IMR-90 (cell line): ENCODE results near the gene C10orf95. TPM values are rescaled to one million over a fixed set of nuclear protein-coding genes. Genes with fewer than 3 reads are reported as not detected.

Experiments
- ATAC-seq: fragments of 200-7000 bp; cut with Tn5 transposase; 2 replicates; pipeline ENCODE4 v1.9.1; 2020; ENCODE audit warnings: low read depth, mild to moderate bottlenecking, moderate library complexity
- BruUV-seq: library from RNA; stranded (reverse); fragments of 400-500 nt; replicated peaks from 2 replicates; lab custom pipeline; 2021; lab: Mats Ljungman, UMichigan
- CTCF ChIA-PET: fragments of 300-600 bp; formaldehyde crosslinking; extraction: SDS; loops from one replicate; lab custom pipeline; 2021; ENCODE audit warnings: antibody characterized with exemption; lab: Yijun Ruan, JAX
- POLR2A ChIA-PET: fragments of 300-600 bp; sonication (Branson Sonifier 250); formaldehyde crosslinking; loops from one replicate; lab custom pipeline; 2022; ENCODE audit warnings: antibody characterized with exemption; ENCODE audit not compliant: unreplicated experiment; lab: Charles Lee
- DNase-seq: peaks from one replicate; pipeline ENCODE4 v3.0.0; 2013
- H2AFZ ChIP-seq: replicated peaks from 2 replicates; pipeline ENCODE3; 2013; ENCODE audit warnings: low read length, mild to moderate bottlenecking; ENCODE audit not compliant: poor library complexity
- H2AK5ac ChIP-seq: 2 replicates; pipeline ENCODE4 v1.6.1; 2013; ENCODE audit warnings: low read depth, low read length, inconsistent platforms
- H2AK9ac ChIP-seq: replicated peaks from 2 replicates; pipeline ENCODE3; 2013; ENCODE audit warnings: mild to moderate bottlenecking, low read depth, low read length, moderate library complexity; ENCODE audit not compliant: poor library complexity
- H2BK120ac ChIP-seq: 2 replicates; pipeline ENCODE4 v1.6.1; 2013; ENCODE audit warnings: low read depth, low read length, inconsistent platforms
- H2BK15ac ChIP-seq: 3 replicates; pipeline ENCODE4 v1.6.1; 2013; ENCODE audit warnings: low read depth, low read length, inconsistent platforms
- H2BK20ac ChIP-seq: 2 replicates; pipeline ENCODE4 v1.6.1; 2013; ENCODE audit warnings: low read depth, mild to moderate bottlenecking, inconsistent platforms, low read length, moderate library complexity
- H2BK5ac ChIP-seq: 2 replicates; pipeline ENCODE4 v1.6.1; 2013; ENCODE audit warnings: mild to moderate bottlenecking, low read depth, low read length, inconsistent platforms; ENCODE audit not compliant: poor library complexity, severe bottlenecking
- H3K14ac ChIP-seq: replicated peaks from 2 replicates; pipeline ENCODE4 v1.6.1; 2013; ENCODE audit warnings: low read depth, low read length, inconsistent platforms
- H3K18ac ChIP-seq: 2 replicates; pipeline ENCODE4 v1.6.1; 2013; ENCODE audit warnings: low read depth, low read length, control low read depth
- H3K23ac ChIP-seq: 2 replicates; pipeline ENCODE4 v1.6.1; 2013; ENCODE audit warnings: low read depth, low read length, inconsistent platforms
- H3K27ac ChIP-seq: 2 replicates; pipeline ENCODE4 v1.5.1; 2013; ENCODE audit warnings: mild to moderate bottlenecking, control low read depth, low read length; ENCODE audit not compliant: insufficient read depth
- H3K27me3 ChIP-seq: 2 replicates; pipeline ENCODE4 v1.6.1; 2013; ENCODE audit warnings: low read length; ENCODE audit not compliant: control insufficient read depth, insufficient read depth
- H3K36me3 ChIP-seq: 2 replicates; pipeline ENCODE4 v1.6.1; 2013; ENCODE audit warnings: low read length, mixed read lengths; ENCODE audit not compliant: control insufficient read depth, insufficient read depth
- H3K4ac ChIP-seq: 2 replicates; pipeline ENCODE4 v1.6.1; 2013; ENCODE audit warnings: low read depth, low read length, inconsistent platforms
- H3K4me1 ChIP-seq: 2 replicates; pipeline ENCODE4 v1.6.1; 2013; ENCODE audit warnings: low read length, mixed read lengths; ENCODE audit not compliant: control insufficient read depth, insufficient read depth
- H3K4me2 ChIP-seq: 2 replicates; pipeline ENCODE4 v1.6.1; 2013; ENCODE audit warnings: low read depth, mild to moderate bottlenecking, control low read depth, low read length, moderate library complexity
- H3K4me3 ChIP-seq: 2 replicates; pipeline ENCODE4 v1.5.1; 2013; ENCODE audit warnings: low read depth, mild to moderate bottlenecking, control low read depth, low read length, moderate library complexity; ENCODE audit not compliant: insufficient read depth
- H3K56ac ChIP-seq: 2 replicates; pipeline ENCODE4 v1.6.1; 2013; ENCODE audit warnings: low read length, inconsistent platforms; ENCODE audit not compliant: insufficient read depth; ENCODE audit errors: extremely low read depth
- H3K79me1 ChIP-seq, 2 experiments: 2 replicates each; pipeline ENCODE4 v1.6.1; 2013; ENCODE audit warnings: low read length in 2 of 2, inconsistent platforms in 1 of 2, low read depth in 1 of 2
- H3K9ac ChIP-seq: 2 replicates; pipeline ENCODE4 v1.6.1; 2013; ENCODE audit warnings: low read depth, low read length, control low read depth
- H3K9me1 ChIP-seq: 2 replicates; pipeline ENCODE4 v1.6.1; 2013; ENCODE audit warnings: low read length, inconsistent platforms; ENCODE audit not compliant: insufficient read depth
- H3K9me3 ChIP-seq: 2 replicates; pipeline ENCODE4 v1.6.1; 2013; ENCODE audit warnings: low read length; ENCODE audit not compliant: control insufficient read depth, insufficient read depth
- H4K20me1 ChIP-seq: 2 replicates; pipeline ENCODE4 v1.6.1; 2013; ENCODE audit warnings: low read length, inconsistent platforms; ENCODE audit not compliant: insufficient read depth
- H4K5ac ChIP-seq: 2 replicates; pipeline ENCODE4 v1.6.1; 2013; ENCODE audit warnings: mild to moderate bottlenecking, low read depth, low read length, control low read depth
- H4K8ac ChIP-seq, 2 experiments: 2 replicates each; pipeline ENCODE4 v1.6.1; 2013; ENCODE audit warnings: low read depth in 2 of 2, low read length in 2 of 2, control low read depth in 1 of 2, inconsistent platforms in 1 of 2
- H4K91ac ChIP-seq: 2 replicates; pipeline ENCODE4 v1.6.1; 2013; ENCODE audit warnings: low read depth, low read length, inconsistent platforms; ENCODE audit not compliant: insufficient read depth
- BHLHE40 ChIP-seq: fragments of 150-350 bp; IDR thresholded peaks from 2 replicates; pipeline ENCODE4 v1.6.1; 2016; ENCODE audit warnings: mild to moderate bottlenecking, low read depth, low read length
- CEBPB ChIP-seq: IDR thresholded peaks from 2 replicates; pipeline ENCODE4 v1.6.1; 2012; ENCODE audit warnings: low read depth, low read length, improper control_type of control experiment
- FOS ChIP-seq: fragments of 150-350 bp; IDR thresholded peaks from 2 replicates; pipeline ENCODE4 v1.6.1; 2016; ENCODE audit warnings: low read depth, low read length
- MAFK ChIP-seq: IDR thresholded peaks from 2 replicates; pipeline ENCODE4 v1.6.1; 2012; ENCODE audit warnings: low read depth, low read length, improper control_type of control experiment
- MAZ ChIP-seq: IDR thresholded peaks from 2 replicates; pipeline ENCODE4 v1.6.1; 2012; ENCODE audit warnings: low read depth, mild to moderate bottlenecking, low read length, improper control_type of control experiment, moderate library complexity, borderline replicate concordance
- NFE2L2 ChIP-seq: fragments of 150-350 bp; IDR thresholded peaks from 2 replicates; pipeline ENCODE4 v1.6.1; 2016; ENCODE audit warnings: low read depth, mild to moderate bottlenecking, low read length
- POLR2A ChIP-seq: IDR thresholded peaks from 2 replicates; pipeline ENCODE4 v1.6.1; 2012; ENCODE audit warnings: mild to moderate bottlenecking, low read depth, low read length
- RAD21 ChIP-seq: IDR thresholded peaks from 2 replicates; pipeline ENCODE4 v1.6.1; 2012; ENCODE audit warnings: low read length, improper control_type of control experiment
- RCOR1 ChIP-seq: IDR thresholded peaks from 2 replicates; pipeline ENCODE4 v1.6.1; 2012; ENCODE audit warnings: mild to moderate bottlenecking, low read length, improper control_type of control experiment; ENCODE audit not compliant: insufficient replicate concordance
- RFX5 ChIP-seq: IDR thresholded peaks from 2 replicates; pipeline ENCODE4 v1.8.0; 2012; ENCODE audit warnings: low read depth, mild to moderate bottlenecking, low read length, moderate library complexity
- SMC3 ChIP-seq: fragments of 150-350 bp; IDR thresholded peaks from 2 replicates; pipeline ENCODE4 v1.6.1; 2016; ENCODE audit warnings: low read depth, mild to moderate bottlenecking, antibody characterized with exemption, low read length, moderate library complexity
- USF2 ChIP-seq: fragments of 150-350 bp; IDR thresholded peaks from 2 replicates; pipeline ENCODE4 v1.6.1; 2017; ENCODE audit warnings: mild to moderate bottlenecking, antibody characterized with exemption, low read length, low read depth
- WGBS, 2 experiments: methylation state at CpG; one replicate each; pipeline versions ENCODE4 v1.1.5 to v1.1.7; 2013; ENCODE audit warnings: missing lambda C conversion rate in 2 of 2; ENCODE audit not compliant: insufficient read length in 1 of 2; ENCODE audit errors: extremely low coverage in 2 of 2; 5-methylcytosine and 5-hydroxymethylcytosine counted together
- dilution Hi-C: fragments of 300-500 bp; cut with HindIII; formaldehyde crosslinking; loops from one replicate; pipeline ENCODE4 v1.14.3; 2018; ENCODE audit warnings: low sequenced_read_pairs; ENCODE audit not compliant: unreplicated experiment
- in situ Hi-C: fragments of 300-500 bp; cut with MboI; formaldehyde crosslinking; loops from 3 replicates; pipeline ENCODE4 v1.14.3; 2019; ENCODE audit warnings: low sequenced_read_pairs, inconsistent platforms, mixed read lengths
- intact Hi-C: fragments of 100-400 bp; cut with micrococcal nuclease; formaldehyde crosslinking; loops from 2 replicates; pipeline ENCODE4 v1.10.0; 2022
- polyA plus RNA-seq, 3 experiments: library from polyadenylated mRNA; depleted of rRNA; stranded (reverse); fragments of >200 nt; gene quantifications; 2 replicates each; pipeline ENCODE4 v1.2.3, GENCODE V29; 2012; ENCODE audit warnings: low replicate concordance in 1 of 3
- total RNA-seq: library from RNA; depleted of rRNA; stranded (reverse); fragments of >200 nt; gene quantifications from 2 replicates; pipeline ENCODE4 v1.2.3, GENCODE V29; 2012
- TF ChIP-seq, protein P1 (sequence below): fragments of 150-350 bp; IDR thresholded peaks from 2 replicates; pipeline ENCODE4 v1.6.1; 2016; ENCODE audit warnings: low read depth, mild to moderate bottlenecking, low read length, moderate library complexity, borderline replicate concordance

Gene C10orf95
- total and polyA plus RNA-seq, 2 of the 4 experiments (the other 2 are of a cell fraction), result not detected

GRCh38 chr10:102422545-102423129 lies 28.7 kb downstream of the C10orf95 start (continued):
- TF ChIP-seq, protein P1, sequence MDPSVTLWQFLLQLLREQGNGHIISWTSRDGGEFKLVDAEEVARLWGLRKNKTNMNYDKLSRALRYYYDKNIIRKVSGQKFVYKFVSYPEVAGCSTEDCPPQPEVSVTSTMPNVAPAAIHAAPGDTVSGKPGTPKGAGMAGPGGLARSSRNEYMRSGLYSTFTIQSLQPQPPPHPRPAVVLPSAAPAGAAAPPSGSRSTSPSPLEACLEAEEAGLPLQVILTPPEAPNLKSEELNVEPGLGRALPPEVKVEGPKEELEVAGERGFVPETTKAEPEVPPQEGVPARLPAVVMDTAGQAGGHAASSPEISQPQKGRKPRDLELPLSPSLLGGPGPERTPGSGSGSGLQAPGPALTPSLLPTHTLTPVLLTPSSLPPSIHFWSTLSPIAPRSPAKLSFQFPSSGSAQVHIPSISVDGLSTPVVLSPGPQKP, result no peak

GRCh38 chr10:102421757-102422512 lies 29.4 kb downstream of the C10orf95 start:
- TF ChIP-seq SMC3 (no peak), POLR2A (no peak), NFE2L2 (no peak), BHLHE40 (no peak), MAFK (no peak), RAD21 (no peak), FOS (no peak), RFX5 (no peak), MAZ (no peak), CEBPB (no peak), USF2 (no peak), RCOR1 (no peak)
- CTCF ChIA-PET, result interaction anchor here (0.7 to 2.1 kb wide), 3 partner anchors 162 to 310 kb away, joined by 3 to 6 read pairs (median 3); no protein-coding TSS in a partner anchor
- no TSS peak for BruUV-seq

More at GRCh38 chr10:102421757-102422512, 29.4 kb downstream of the C10orf95 start:
- in situ Hi-C loops (no loop called here), dilution Hi-C loops (no loop called here), intact Hi-C loops (loop anchor here (1.0 kb wide), 3 partner anchors 28 to 253 kb away; no protein-coding TSS in a partner anchor)
- ATAC-seq (peak; percentile 4; the same call in 1 of the 2 replicates), DNase-seq (no peak)
- H2BK15ac ChIP-seq, result no peak overlapping the region
- H3K9me1 ChIP-seq, result peaks cover 9% of the 10 kb centered on the region; the same call in 1 of the 2 replicates
- H3K14ac ChIP-seq, result no peak overlapping the region
- H2AK5ac ChIP-seq, result peak overlapping the region; percentile 43; the same call in 1 of the 2 replicates
- H4K8ac ChIP-seq, result peak overlapping the region in 1 of 2 experiments; percentile 93; a peak in 2 of 4 replicates
- WGBS, 2 experiments, result 2% methylated on average over 45 of the region's 62 CpGs; no CpG with 5 or more reads in 1 of the 2 experiments
- H2BK5ac ChIP-seq, result no peak overlapping the region
- no peaks in the 10 kb centered on the region for H3K9me3 ChIP-seq
- H3K4ac ChIP-seq, result peak overlapping the region; percentile 51; the same call in 1 of the 2 replicates
- peaks cover 0 to 37% of the 10 kb centered on the region in 2 experiments; a peak in 2 of 4 replicates for H3K79me1 ChIP-seq
- H3K4me1 ChIP-seq, result peaks cover 9% of the 10 kb centered on the region
- H3K9ac ChIP-seq, result peak overlapping the region; percentile 69
- no peak overlapping the region for H3K56ac ChIP-seq
- H2BK20ac ChIP-seq, result no peak overlapping the region
- H2AK9ac ChIP-seq, result peak overlapping the region; percentile 88
- no peak overlapping the region for H3K23ac ChIP-seq
- no peak overlapping the region for H2BK120ac ChIP-seq
- peaks cover 13% of the 10 kb centered on the region; the same call in 1 of the 2 replicates for H3K27me3 ChIP-seq
- H2AFZ ChIP-seq, result peak overlapping the region; percentile 99
- peak overlapping the region; percentile 89 for H3K4me2 ChIP-seq
- no peak overlapping the region for H3K18ac ChIP-seq
- peaks cover 6% of the 10 kb centered on the region; the same call in 1 of the 2 replicates for H3K36me3 ChIP-seq
- peak overlapping the region; percentile 55 for H3K4me3 ChIP-seq
- no peak overlapping the region for H4K5ac ChIP-seq
- no peak overlapping the region for H4K91ac ChIP-seq
- H3K27ac ChIP-seq, result peak overlapping the region; percentile 63; the same call in 1 of the 2 replicates
- POLR2A ChIA-PET, result interaction anchor here (0.8 kb wide), 1 partner anchor 11 kb away, joined by 17 read pairs; the partner anchor contains the start of gene CUEDC2
- no peaks in the 10 kb centered on the region for H4K20me1 ChIP-seq
